Body of pancreas (tissue), 4 donors: Measurements from ENCODE around the gene CTPS2. TPM values are rescaled to one million over a fixed set of nuclear protein-coding genes. Genes with fewer than 3 reads are reported as not detected.

Experiments used
- ATAC-seq: fragments of 150-250 bp; one replicate; pipeline ENCODE4 v1.9.1; 2016
- DNase-seq, 4 donors: peaks; one replicate each; pipeline ENCODE4 v3.0.0-alpha.2; 2019
- H3K27ac ChIP-seq, 4 donors: fragments of 200-600 bp; sonication (generic); 1 replicate in 3 of 4; 2 replicates in 1 of 4; pipeline versions ENCODE4 v1.5.1 to v1.6.1; 2016 to 2019; ENCODE audit warnings: mild to moderate bottlenecking in 1 of 4, mixed read lengths in 1 of 4, moderate library complexity in 1 of 4
- H3K27me3 ChIP-seq, 2 donors: fragments of 200-600 bp; sonication (generic); one replicate each; pipeline ENCODE4 v1.6.0; 2016; ENCODE audit warnings: mild to moderate bottlenecking in 1 of 2
- H3K36me3 ChIP-seq, 2 donors: fragments of 200-600 bp; sonication (generic); replicated peaks in 1 of 2; 2 replicates each; pipeline ENCODE4 v1.5.1; 2016; ENCODE audit warnings: low read depth in 2 of 2; ENCODE audit not compliant: insufficient read depth in 1 of 2
- H3K4me1 ChIP-seq: fragments of 200-600 bp; sonication (generic); one replicate; pipeline ENCODE4 v1.6.0; 2016
- H3K4me3 ChIP-seq, 2 donors: fragments of 200-600 bp; sonication (generic); 1 replicate in 1 of 2; 2 replicates in 1 of 2; pipeline ENCODE4 v1.5.1; 2016 to 2019
- H3K9me3 ChIP-seq, 3 donors: fragments of 200-600 bp; sonication (generic); 1 replicate in 2 of 3; 2 replicates in 1 of 3; pipeline ENCODE4 v1.5.1; 2016
- POLR2A ChIP-seq, 3 donors: fragments of 450-650 bp; IDR thresholded peaks; one replicate each; pipeline ENCODE4 v1.6.1; 2016; ENCODE audit warnings: antibody characterized with exemption in 3 of 3, mild to moderate bottlenecking in 2 of 3
- WGBS, 2 donors: methylation state at CpG; one replicate each; pipeline ENCODE4 v1.1.5; 2017; 5-methylcytosine and 5-hydroxymethylcytosine counted together
- intact Hi-C: fragments of 100-400 bp; cut with DNase I; formaldehyde crosslinking; loops from one replicate; pipeline ENCODE4 v1.15.1; 2023
- total RNA-seq, 2 donors: library from RNA; depleted of rRNA; stranded (reverse); fragments of >200 nt; gene quantifications; one replicate each; pipeline ENCODE4 v1.1.0, GENCODE V29; 2016
- TF ChIP-seq, protein P1 (sequence below), 7 experiments: fragments of 450-650 bp in 4 of 7; fragments of 200-600 bp in 3 of 7; sonication (generic) in 3 of 7; IDR thresholded peaks; one replicate each; pipeline ENCODE4 v1.5.1; 2016 to 2019; ENCODE audit warnings: antibody characterized with exemption in 7 of 7

CTPS2 gene
- total RNA-seq, 2 donors from 2014 or later: 13.2 to 16.6 TPM

DNA sequence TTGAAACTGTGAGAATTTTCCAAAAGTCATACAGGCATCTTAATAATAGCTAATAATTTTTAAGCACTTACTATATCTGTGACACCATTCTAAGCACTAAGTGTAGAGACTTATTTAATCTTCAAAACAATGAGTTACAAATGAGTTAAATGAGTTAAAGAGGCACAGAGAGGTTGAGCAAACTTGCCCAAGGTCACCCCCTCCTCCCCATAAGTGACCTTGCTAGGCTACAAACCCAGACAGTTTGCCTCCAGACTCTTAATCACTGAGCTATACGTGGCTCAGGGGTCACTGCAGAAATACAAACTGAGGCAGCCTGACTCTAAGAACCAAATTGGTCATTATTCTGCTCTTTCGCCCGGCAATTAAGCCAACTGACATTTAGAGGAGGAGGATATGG is 15.5 kb downstream of the CTPS2 start:
- ATAC-seq: no peak
- TF ChIP-seq POLR2A (IDR thresholded peaks at IDR 0.05): no peak
- TF ChIP-seq, protein P1, sequence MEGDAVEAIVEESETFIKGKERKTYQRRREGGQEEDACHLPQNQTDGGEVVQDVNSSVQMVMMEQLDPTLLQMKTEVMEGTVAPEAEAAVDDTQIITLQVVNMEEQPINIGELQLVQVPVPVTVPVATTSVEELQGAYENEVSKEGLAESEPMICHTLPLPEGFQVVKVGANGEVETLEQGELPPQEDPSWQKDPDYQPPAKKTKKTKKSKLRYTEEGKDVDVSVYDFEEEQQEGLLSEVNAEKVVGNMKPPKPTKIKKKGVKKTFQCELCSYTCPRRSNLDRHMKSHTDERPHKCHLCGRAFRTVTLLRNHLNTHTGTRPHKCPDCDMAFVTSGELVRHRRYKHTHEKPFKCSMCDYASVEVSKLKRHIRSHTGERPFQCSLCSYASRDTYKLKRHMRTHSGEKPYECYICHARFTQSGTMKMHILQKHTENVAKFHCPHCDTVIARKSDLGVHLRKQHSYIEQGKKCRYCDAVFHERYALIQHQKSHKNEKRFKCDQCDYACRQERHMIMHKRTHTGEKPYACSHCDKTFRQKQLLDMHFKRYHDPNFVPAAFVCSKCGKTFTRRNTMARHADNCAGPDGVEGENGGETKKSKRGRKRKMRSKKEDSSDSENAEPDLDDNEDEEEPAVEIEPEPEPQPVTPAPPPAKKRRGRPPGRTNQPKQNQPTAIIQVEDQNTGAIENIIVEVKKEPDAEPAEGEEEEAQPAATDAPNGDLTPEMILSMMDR (IDR thresholded peaks at IDR 0.05): no peak
- intact Hi-C loops: no loop called here
- H3K4me3 ChIP-seq: no peak overlapping the region
- H3K36me3 ChIP-seq: no peaks in the 10 kb centered on the region
- H3K4me1 ChIP-seq: peaks cover 22% of the 10 kb centered on the region
- no peaks in the 10 kb centered on the region for H3K9me3 ChIP-seq
- no peak overlapping the region for H3K27ac ChIP-seq
- WGBS, 2 donors: 27 to 31% methylated on average over 3 of the region's 3 CpGs
- H3K27me3 ChIP-seq: no peaks in the 10 kb centered on the region
- DNase-seq: peak in 2 of 4 donors; percentile 4 to 31

- no peaks in the 10 kb centered on the region for H3K36me3 ChIP-seq
- ATAC-seq: no peak
Measured at GRCh38 chrX:16695079-16695676, 17.3 kb downstream of the CTPS2 start.

DNA sequence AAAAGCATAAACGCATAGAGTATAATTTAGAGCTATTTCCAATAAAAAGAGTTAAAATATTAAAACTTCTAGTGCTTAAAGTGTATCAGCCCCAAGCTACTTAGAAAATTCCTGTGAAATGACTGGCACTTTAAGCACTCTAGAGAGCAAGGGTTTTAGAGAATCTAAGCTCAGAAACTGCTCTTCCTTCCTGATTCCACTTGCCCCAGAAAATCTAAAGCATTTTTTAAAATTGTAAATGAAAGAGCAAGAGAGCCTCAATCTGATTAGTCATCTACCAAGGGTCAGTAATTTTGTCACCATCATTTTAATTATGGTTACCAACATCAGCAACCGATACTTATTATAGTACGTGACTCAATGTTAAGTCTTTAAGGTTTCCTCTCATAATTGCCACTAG is 25.0 kb downstream of the CTPS2 start:
- ATAC-seq (no peak), DNase-seq (no peak)
- Histone ChIP-seq H3K4me1 (no peaks in the 10 kb centered on the region), H3K27me3 (no peaks in the 10 kb centered on the region), H3K4me3 (no peak overlapping the region), H3K36me3 (no peaks in the 10 kb centered on the region), H3K9me3 (no peaks in the 10 kb centered on the region), H3K27ac (no peak overlapping the region)
- intact Hi-C loops: no loop called here
- WGBS, 2 donors: 86 to 98% methylated on average over 3 of the region's 3 CpGs
- no peak for TF ChIP-seq POLR2A (IDR thresholded peaks at IDR 0.05)
- TF ChIP-seq, protein P1 (IDR thresholded peaks at IDR 0.05): no peak

More at GRCh38 chrX:16695079-16695676, 17.3 kb downstream of the CTPS2 start:
- Histone ChIP-seq H3K4me1 (peaks cover 18% of the 10 kb centered on the region), H3K9me3 (no peaks in the 10 kb centered on the region), H3K27ac (no peak overlapping the region), H3K4me3 (no peak overlapping the region), H3K27me3 (no peaks in the 10 kb centered on the region)
- TF ChIP-seq POLR2A (IDR thresholded peaks at IDR 0.05): no peak
- TF ChIP-seq, protein P1 (IDR thresholded peaks at IDR 0.05): peak; percentile 56 to 79 (median 68)
- WGBS, 2 donors: 42 to 48% methylated on average over 10 of the region's 10 CpGs
- DNase-seq: peak; percentile 34 to 83 (median 60)
- intact Hi-C loops: no loop called here

- no peaks in the 10 kb centered on the region for H3K9me3 ChIP-seq
- 86 to 89% methylated on average over 5 of the region's 7 CpGs for WGBS, 2 donors
- DNase-seq (no peak), ATAC-seq (no peak)
- H3K4me3 ChIP-seq: no peak overlapping the region
- H3K27me3 ChIP-seq: no peaks in the 10 kb centered on the region
- no peak for TF ChIP-seq POLR2A (IDR thresholded peaks at IDR 0.05)
- TF ChIP-seq, protein P1 (IDR thresholded peaks at IDR 0.05): no peak
- H3K4me1 ChIP-seq: no peaks in the 10 kb centered on the region
- no peaks in the 10 kb centered on the region for H3K36me3 ChIP-seq
- intact Hi-C loops: no loop called here
- no peak overlapping the region for H3K27ac ChIP-seq
Measured at GRCh38 chrX:16683007-16683664, 29.3 kb downstream of the CTPS2 start.
